MCF 10A (cell line): ENCODE results near the gene EIF4EBP2. TPM values are rescaled to one million over a fixed set of nuclear protein-coding genes. Genes with fewer than 3 reads are reported as not detected.

ENCODE experiments used
- BruUV-seq: library from RNA; stranded (reverse); fragments of 400-500 nt; replicated peaks from 2 replicates; lab custom pipeline; 2021; lab: Mats Ljungman, UMichigan
- CTCF ChIA-PET: fragments of 300-600 bp; sonication (Branson Sonifier 250); formaldehyde crosslinking; extraction: SDS; loops from one replicate; lab custom pipeline; 2021; ENCODE audit warnings: antibody characterized with exemption, inconsistent platforms; lab: Yijun Ruan, JAX
- POLR2A ChIA-PET: fragments of 300-600, 350-650 bp; sonication (Branson Sonifier 250); formaldehyde crosslinking; extraction: SDS; loops from one replicate; lab custom pipeline; 2020; ENCODE audit warnings: antibody characterized with exemption, inconsistent platforms; lab: Yijun Ruan, JAX
- DNase-seq: peaks from one replicate; pipeline ENCODE4 v3.0.0-alpha.2; 2018; ENCODE audit not compliant: unreplicated experiment
- H3K27ac Mint-ChIP-seq: one replicate; pipeline ENCODE4 v1.8.0; 2022; ENCODE audit warnings: mild to moderate bottlenecking, low read depth, mixed read lengths; ENCODE audit not compliant: unreplicated experiment
- H3K27me3 Mint-ChIP-seq: one replicate; pipeline ENCODE4 v1.8.0; 2022; ENCODE audit warnings: mixed read lengths; ENCODE audit not compliant: insufficient read depth, unreplicated experiment
- H3K36me3 Mint-ChIP-seq: one replicate; pipeline ENCODE4 v1.8.0; 2022; ENCODE audit warnings: mild to moderate bottlenecking, moderate library complexity, mixed read lengths; ENCODE audit not compliant: insufficient read depth, unreplicated experiment
- H3K4me1 Mint-ChIP-seq: one replicate; pipeline ENCODE4 v1.8.0; 2022; ENCODE audit warnings: mixed read lengths; ENCODE audit not compliant: insufficient read depth, unreplicated experiment
- H3K4me3 Mint-ChIP-seq: one replicate; pipeline ENCODE4 v1.8.0; 2022; ENCODE audit warnings: mild to moderate bottlenecking, moderate library complexity, mixed read lengths; ENCODE audit not compliant: unreplicated experiment
- H3K9me3 Mint-ChIP-seq: one replicate; pipeline ENCODE4 v1.8.0; 2022; ENCODE audit warnings: mixed read lengths; ENCODE audit not compliant: unreplicated experiment
- intact Hi-C: fragments of 100-400 bp; cut with micrococcal nuclease; formaldehyde crosslinking; loops from 2 replicates; pipeline ENCODE4 v1.14.1; 2022
- total RNA-seq: library from RNA; stranded (reverse); gene quantifications from 2 replicates; pipeline ENCODE4 v1.2.3, GENCODE V29; 2022
- TF ChIP-seq, protein P1 (sequence below): fragments of 200-600 bp; IDR thresholded peaks from one replicate; pipeline ENCODE4 v1.8.0; 2022; ENCODE audit warnings: antibody characterized with exemption, mild to moderate bottlenecking; ENCODE audit not compliant: unreplicated experiment

EIF4EBP2 gene
- total RNA-seq, 1 experiment from 2014 or later, result 21.2 TPM

GRCh38 chr10:70418713-70419112 is 14.8 kb downstream of the EIF4EBP2 start:
- Mint-ChIP-seq H3K9me3 (no peaks in the 10 kb centered on the region), H3K27me3 (no peaks in the 10 kb centered on the region), H3K4me1 (peaks cover 14% of the 10 kb centered on the region), H3K27ac (peak overlapping the region; percentile 10), H3K4me3 (no peak overlapping the region), H3K36me3 (peaks cover 55% of the 10 kb centered on the region)
- no peak for DNase-seq
- BruUV-seq, result no TSS peak
- ChIA-PET CTCF (interaction anchor here (0.5 kb wide), 1 partner anchor 18 kb away, joined by 3 read pairs; no protein-coding TSS in a partner anchor), POLR2A (interaction anchor here (5.6 kb wide), 1 partner anchor 14 kb away, joined by 49 read pairs; the partner anchor contains the start of gene EIF4EBP2)
- TF ChIP-seq, protein P1, sequence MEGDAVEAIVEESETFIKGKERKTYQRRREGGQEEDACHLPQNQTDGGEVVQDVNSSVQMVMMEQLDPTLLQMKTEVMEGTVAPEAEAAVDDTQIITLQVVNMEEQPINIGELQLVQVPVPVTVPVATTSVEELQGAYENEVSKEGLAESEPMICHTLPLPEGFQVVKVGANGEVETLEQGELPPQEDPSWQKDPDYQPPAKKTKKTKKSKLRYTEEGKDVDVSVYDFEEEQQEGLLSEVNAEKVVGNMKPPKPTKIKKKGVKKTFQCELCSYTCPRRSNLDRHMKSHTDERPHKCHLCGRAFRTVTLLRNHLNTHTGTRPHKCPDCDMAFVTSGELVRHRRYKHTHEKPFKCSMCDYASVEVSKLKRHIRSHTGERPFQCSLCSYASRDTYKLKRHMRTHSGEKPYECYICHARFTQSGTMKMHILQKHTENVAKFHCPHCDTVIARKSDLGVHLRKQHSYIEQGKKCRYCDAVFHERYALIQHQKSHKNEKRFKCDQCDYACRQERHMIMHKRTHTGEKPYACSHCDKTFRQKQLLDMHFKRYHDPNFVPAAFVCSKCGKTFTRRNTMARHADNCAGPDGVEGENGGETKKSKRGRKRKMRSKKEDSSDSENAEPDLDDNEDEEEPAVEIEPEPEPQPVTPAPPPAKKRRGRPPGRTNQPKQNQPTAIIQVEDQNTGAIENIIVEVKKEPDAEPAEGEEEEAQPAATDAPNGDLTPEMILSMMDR, result no peak
- intact Hi-C loops, result no loop called here

- ChIA-PET CTCF (interaction anchor here (0.5 to 1.6 kb wide), 2 partner anchors 37 to 334 kb away, joined by 4 to 5 read pairs; no protein-coding TSS in a partner anchor), POLR2A (interaction anchor here (1.2 to 3.0 kb wide), 4 partner anchors 12 to 19 kb away, joined by 3 to 17 read pairs (median 4); partner anchors contain the start of gene EIF4EBP2)
- TF ChIP-seq, protein P1, result no peak
- intact Hi-C loops, result no loop called here
- Mint-ChIP-seq H3K27me3 (no peaks in the 10 kb centered on the region), H3K4me3 (no peak overlapping the region), H3K36me3 (peaks cover 90% of the 10 kb centered on the region), H3K9me3 (no peaks in the 10 kb centered on the region), H3K27ac (no peak overlapping the region), H3K4me1 (no peaks in the 10 kb centered on the region)
- no peak for DNase-seq
- BruUV-seq, result no TSS peak
Observed at GRCh38 chr10:70424320-70424719, 20.4 kb downstream of the EIF4EBP2 start.

GRCh38 chr10:70425096-70425495 is 21.2 kb downstream of the EIF4EBP2 start:
- DNase-seq, result no peak
- peaks cover 82% of the 10 kb centered on the region for H3K36me3 Mint-ChIP-seq
- no peak overlapping the region for H3K27ac Mint-ChIP-seq
- ChIA-PET CTCF (interaction anchor here (0.7 to 1.6 kb wide), 2 partner anchors 37 to 1098 kb away, joined by 4 to 5 read pairs; no protein-coding TSS in a partner anchor), POLR2A (interaction anchor here (0.7 to 3.0 kb wide), 3 partner anchors 12 to 810 kb away, joined by 3 to 17 read pairs (median 6); partner anchors contain the start of gene EIF4EBP2)
- no peaks in the 10 kb centered on the region for H3K27me3 Mint-ChIP-seq
- TF ChIP-seq, protein P1, result no peak
- intact Hi-C loops, result no loop called here
- no TSS peak for BruUV-seq
- no peak overlapping the region for H3K4me3 Mint-ChIP-seq
- H3K4me1 Mint-ChIP-seq, result no peaks in the 10 kb centered on the region
- no peaks in the 10 kb centered on the region for H3K9me3 Mint-ChIP-seq

DNA sequence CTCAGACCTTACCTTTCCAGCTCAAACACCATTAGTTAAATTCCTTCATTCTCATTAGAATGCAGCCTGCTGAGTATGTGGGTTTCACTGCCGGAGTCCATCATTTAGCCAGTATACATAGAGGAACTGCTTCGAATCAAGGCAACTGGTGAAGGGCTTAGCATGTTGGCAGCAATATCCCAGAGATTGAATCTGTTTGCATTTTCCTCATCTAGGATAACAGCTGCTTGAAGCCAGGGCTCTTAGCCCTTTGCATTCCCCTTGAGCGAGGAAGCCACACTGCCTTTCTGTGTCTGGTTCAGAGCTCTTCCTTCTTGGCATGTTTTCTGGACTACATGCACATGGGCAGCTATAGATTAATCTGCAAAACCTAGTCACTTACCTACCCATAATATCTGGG is 22.9 kb downstream of the EIF4EBP2 start:
- Mint-ChIP-seq H3K36me3 (peaks cover 65% of the 10 kb centered on the region), H3K4me1 (no peaks in the 10 kb centered on the region), H3K27me3 (no peaks in the 10 kb centered on the region), H3K27ac (no peak overlapping the region), H3K4me3 (no peak overlapping the region), H3K9me3 (no peaks in the 10 kb centered on the region)
- ChIA-PET CTCF (interaction anchor here (0.9 kb wide), 1 partner anchor 34 kb away, joined by 3 read pairs; no protein-coding TSS in a partner anchor), POLR2A (interaction anchor here (0.7 to 2.1 kb wide), 2 partner anchors 22 to 205 kb away, joined by 3 to 8 read pairs; partner anchors contain the start of gene EIF4EBP2)
- intact Hi-C loops, result no loop called here
- no peak for DNase-seq
- no TSS peak for BruUV-seq
- TF ChIP-seq, protein P1, result no peak
